Fibroblast of peridontal ligament (primary cell): ENCODE data around the gene CATSPERE.
"Not testable (repeated sequence)": the region's sequence is repeated elsewhere in the genome, so short reads cannot be mapped to it uniquely, and the experiment has no call there.

ENCODE experiments used
- DNase-seq: peaks from one replicate; pipeline ENCODE4 v3.0.0-alpha.2; 2010; ENCODE audit errors: extremely low read depth

Gene CATSPERE

DNA sequence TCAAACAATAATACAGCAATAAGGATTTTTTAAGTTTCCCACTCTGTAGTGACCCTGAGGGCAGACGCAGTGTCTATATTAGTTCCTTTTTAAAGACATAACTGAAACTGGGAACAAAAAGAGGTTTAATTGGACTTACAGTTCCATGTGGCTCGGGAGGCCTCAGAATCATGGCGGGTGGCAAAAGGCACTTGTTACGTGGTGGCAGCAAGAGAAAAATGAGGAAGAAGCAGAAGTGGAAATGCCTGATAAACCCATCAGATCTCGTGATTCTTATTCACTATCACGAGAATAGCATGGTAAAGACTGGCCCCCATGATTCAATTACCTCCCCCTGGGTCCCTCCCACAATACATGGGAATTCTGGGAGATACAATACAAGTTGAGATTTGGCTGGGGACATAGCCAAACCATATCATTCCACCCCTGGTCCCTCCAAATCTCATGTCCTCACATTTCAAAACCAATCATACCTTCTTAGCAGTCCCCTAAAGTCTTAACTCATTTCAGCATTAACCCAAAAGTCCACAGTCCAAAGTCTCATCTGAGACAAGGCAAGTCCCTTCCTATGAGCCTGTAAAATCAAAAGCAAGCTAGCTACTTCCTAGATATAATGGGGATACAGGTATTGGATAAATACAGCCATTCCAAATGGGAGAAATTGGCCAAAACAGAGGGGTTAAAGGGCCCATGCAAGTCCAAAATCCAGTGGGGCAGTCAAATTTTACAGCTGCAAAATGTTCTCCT is 205.8 kb downstream of the CATSPERE start:
- not testable (repeated sequence) for DNase-seq

- DNase-seq: no peak
Measured at GRCh38 chr1:244667797-244668196, 206.7 kb downstream of the CATSPERE start.

- DNase-seq: peak; percentile 78
Measured at GRCh38 chr1:244672946-244673682, 212.0 kb downstream of the CATSPERE start.

GRCh38 chr1:244674446-244674845 is 213.4 kb downstream of the CATSPERE start:
- no peak for DNase-seq

DNA sequence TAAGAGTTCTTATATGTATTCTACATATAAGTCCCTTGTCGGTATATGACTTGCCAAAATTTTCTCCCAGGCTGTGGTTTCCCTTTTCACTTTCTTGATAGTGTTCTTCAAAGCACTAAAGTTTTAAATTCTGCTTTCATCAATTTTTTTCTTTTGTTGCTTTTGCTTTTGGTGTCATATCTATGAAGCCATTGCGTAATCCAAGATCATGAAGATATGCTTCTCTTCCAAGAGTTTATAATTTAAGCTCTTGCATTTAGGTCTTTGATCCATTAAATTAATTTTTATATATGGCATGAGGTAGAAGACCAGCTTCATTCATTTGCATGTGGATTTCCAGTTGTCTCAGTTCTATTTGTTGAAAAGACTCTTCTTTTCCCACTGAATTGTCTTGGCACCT is 214.1 kb downstream of the CATSPERE start:
- no peak for DNase-seq

DNA sequence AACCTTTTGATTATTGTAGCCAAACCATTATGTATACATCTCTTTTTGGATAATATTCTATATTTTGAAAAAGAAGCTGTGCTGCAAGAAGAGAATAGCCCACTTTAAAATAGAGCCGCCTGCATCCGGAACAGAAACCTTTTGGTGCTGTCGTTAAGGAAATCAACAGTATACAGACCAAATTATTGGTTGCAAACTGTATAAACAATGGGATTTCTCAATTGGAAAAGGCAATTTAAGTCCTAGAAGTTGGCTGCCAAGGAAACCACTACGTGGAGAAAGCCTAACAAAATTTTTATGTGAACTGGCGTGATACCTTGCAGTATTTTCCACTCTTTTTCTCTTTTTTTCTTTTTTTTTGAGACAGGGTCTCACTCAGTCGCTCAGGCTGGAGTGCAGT is 217.6 kb downstream of the CATSPERE start:
- DNase-seq: peak; percentile 84

- DNase-seq: peak; percentile 41
Measured at GRCh38 chr1:244680667-244681066, 219.6 kb downstream of the CATSPERE start.

DNA sequence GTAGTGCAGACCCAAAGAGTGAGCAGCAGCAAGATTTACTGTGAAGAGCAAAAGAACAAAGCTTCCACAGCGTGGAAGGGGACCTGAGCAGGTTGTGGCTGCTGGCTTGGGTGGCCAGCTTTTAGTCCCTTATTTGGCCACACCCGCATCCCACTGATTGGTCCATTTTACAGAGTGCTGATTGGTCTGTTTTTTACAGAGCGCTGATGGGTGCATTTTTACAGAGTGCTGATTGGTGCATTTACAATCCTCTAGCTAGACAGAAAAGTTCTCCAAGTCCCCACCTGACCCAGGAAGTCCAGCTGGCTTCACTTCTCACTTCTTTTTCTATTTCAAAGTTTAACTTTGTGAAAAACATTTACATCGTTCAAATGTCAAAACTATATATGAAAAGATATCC is 221.0 kb downstream of the CATSPERE start:
- not testable (repeated sequence) for DNase-seq
